K562 (cell line): Measurements from ENCODE around the gene LCA5. TPM values are rescaled to one million over a fixed set of nuclear protein-coding genes. Genes with fewer than 3 reads are reported as not detected.

Source experiments
- BRCA1 ChIP-seq, 2 experiments: fragments of 450-650 bp in 1 of 2; sonication (generic) in 1 of 2; formaldehyde crosslinking in 1 of 2; IDR thresholded peaks; 2 replicates each; pipeline versions ENCODE4 v1.5.0 to v1.6.1; 2017 to 2020; ENCODE audit warnings: mild to moderate bottlenecking in 1 of 2, missing genetic modification reagents in 1 of 2
- DACH1 ChIP-seq: fragments of 450-650 bp; IDR thresholded peaks from 2 replicates; pipeline ENCODE4 v1.6.1; 2018; ENCODE audit not compliant: partially characterized antibody
- FOXA3 ChIP-seq, 2 experiments: fragments of 450-650 bp in 1 of 2; sonication (generic) in 1 of 2; formaldehyde crosslinking; IDR thresholded peaks in 1 of 2; conservative IDR thresholded peaks in 1 of 2; 2 replicates each; pipeline versions ENCODE4 v1.4.0 to v1.8.0; 2020 to 2022; ENCODE audit warnings: mild to moderate bottlenecking in 2 of 2, missing genetic modification reagents in 1 of 2
- HINFP ChIP-seq: fragments of 450-650 bp; conservative IDR thresholded peaks from 2 replicates; pipeline ENCODE4 v1.6.1; 2016; ENCODE audit warnings: missing genetic modification characterization, low read depth, mild to moderate bottlenecking, control low read depth, missing compliant biosample characterization
- MAZ ChIP-seq, 2 experiments: fragments of 450-650 bp in 1 of 2; sonication (generic) in 1 of 2; formaldehyde crosslinking; IDR thresholded peaks in 1 of 2; conservative IDR thresholded peaks in 1 of 2; 2 replicates each; pipeline versions ENCODE4 v1.4.0 to v1.5.0; 2020; ENCODE audit warnings: mild to moderate bottlenecking in 1 of 2, missing genetic modification reagents in 1 of 2
- MEF2D ChIP-seq: conservative IDR thresholded peaks from 2 replicates; pipeline ENCODE4 v1.6.1; 2016; ENCODE audit warnings: low read depth, missing genetic modification characterization, missing compliant biosample characterization
- TARDBP ChIP-seq: fragments of 450-650 bp; IDR thresholded peaks from 2 replicates; pipeline ENCODE4 v1.6.1; 2016
- VEZF1 ChIP-seq: fragments of 200-800 bp; sonication (Bioruptor generic); IDR thresholded peaks from 2 replicates; pipeline ENCODE4 v1.6.1; 2017; ENCODE audit warnings: missing genetic modification characterization, missing compliant biosample characterization
- ZNF121 ChIP-seq: sonication (generic); formaldehyde crosslinking; conservative IDR thresholded peaks from 2 replicates; pipeline ENCODE4 v1.8.0; 2022; ENCODE audit warnings: missing genetic modification reagents
- polyA plus RNA-seq, 8 experiments: library from polyadenylated mRNA; depleted of rRNA in 4 of 8; stranded (reverse) in 5 of 8; unstranded in 3 of 8; fragments of >200 nt; fragmentation: Nextera tagmentation in 2 of 8; fragmentation: Illumina TruSeq in 1 of 8; extraction: Ambion mirVana in 2 of 8; extraction: Trizol in 1 of 8; gene quantifications; 2 replicates each; pipeline versions ENCODE4 v1.2.1 to v1.2.3, GENCODE V29; 2011 to 2014; ENCODE audit warnings: inconsistent platforms in 1 of 8, missing spikeins in 1 of 8
- total RNA-seq, 7 experiments: library from RNA; depleted of rRNA in 6 of 7; stranded (reverse); fragments of >200 nt in 6 of 7; fragmentation: Illumina TruSeq in 2 of 7; extraction: Trizol in 2 of 7; gene quantifications; 2 replicates each; pipeline versions ENCODE4 v1.2.1 to v1.2.3, GENCODE V29; 2011 to 2021; ENCODE audit warnings: low replicate concordance in 1 of 7
- TF ChIP-seq, protein P1 (sequence below): fragments of 200-800 bp; sonication (Bioruptor generic); IDR thresholded peaks from 2 replicates; pipeline ENCODE4 v1.6.1; 2016; ENCODE audit warnings: missing genetic modification characterization, missing compliant biosample characterization
- TF ChIP-seq, protein P2 (sequence below): fragments of 450-650 bp; IDR thresholded peaks from 2 replicates; pipeline ENCODE4 v1.6.1; 2016
- TF ChIP-seq, protein P3 (sequence below): fragments of 250-450 bp; sonication (Bioruptor Pico); IDR thresholded peaks from 2 replicates; pipeline ENCODE4 v1.4.0; 2020; ENCODE audit warnings: mild to moderate bottlenecking

Gene LCA5
- total and polyA plus RNA-seq, 9 of the 15 experiments (the other 6 are each of a cell fraction or from before 2014, with no cell fraction given): 1.0 to 3.4 (median 1.8) TPM

DNA sequence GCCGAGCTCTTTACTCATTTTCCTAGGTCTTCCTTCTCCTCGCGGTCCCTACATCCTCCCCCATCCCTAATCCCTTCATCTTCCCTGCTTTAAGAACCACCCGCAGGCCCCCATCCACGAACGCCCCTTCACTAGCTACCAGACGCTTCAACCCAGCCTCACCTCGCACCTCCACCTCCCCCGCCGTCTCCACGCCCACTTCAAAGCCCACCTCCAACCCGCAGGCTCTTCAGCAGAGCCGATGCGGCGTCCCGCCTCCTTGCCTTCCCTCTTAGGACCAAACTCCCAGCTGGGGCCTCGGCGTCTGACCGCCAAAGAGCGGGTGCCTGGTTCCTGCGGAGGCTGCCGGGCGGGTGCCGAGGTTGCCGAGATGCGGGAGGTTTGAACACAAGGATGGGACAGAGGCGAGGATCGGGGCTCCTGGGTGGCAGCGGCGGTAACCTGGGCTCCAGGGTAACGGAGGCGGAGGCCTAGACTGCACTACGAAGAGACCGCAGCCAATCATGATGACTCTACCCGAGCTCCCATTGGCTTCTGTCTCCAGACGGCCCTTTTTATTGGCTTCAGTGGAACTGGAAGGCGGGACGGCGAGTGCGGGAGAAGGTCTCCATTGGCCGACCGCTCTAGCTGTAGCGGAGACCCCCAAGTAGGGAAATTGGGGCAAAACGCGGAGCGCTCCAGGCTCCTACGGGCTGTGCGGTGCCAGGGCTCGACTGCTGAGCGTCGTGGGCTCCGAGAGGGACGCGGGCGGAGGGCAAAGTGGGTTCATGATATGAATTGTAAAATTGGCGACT, at the start of gene LCA5 (continued):
- TF ChIP-seq, protein P1, sequence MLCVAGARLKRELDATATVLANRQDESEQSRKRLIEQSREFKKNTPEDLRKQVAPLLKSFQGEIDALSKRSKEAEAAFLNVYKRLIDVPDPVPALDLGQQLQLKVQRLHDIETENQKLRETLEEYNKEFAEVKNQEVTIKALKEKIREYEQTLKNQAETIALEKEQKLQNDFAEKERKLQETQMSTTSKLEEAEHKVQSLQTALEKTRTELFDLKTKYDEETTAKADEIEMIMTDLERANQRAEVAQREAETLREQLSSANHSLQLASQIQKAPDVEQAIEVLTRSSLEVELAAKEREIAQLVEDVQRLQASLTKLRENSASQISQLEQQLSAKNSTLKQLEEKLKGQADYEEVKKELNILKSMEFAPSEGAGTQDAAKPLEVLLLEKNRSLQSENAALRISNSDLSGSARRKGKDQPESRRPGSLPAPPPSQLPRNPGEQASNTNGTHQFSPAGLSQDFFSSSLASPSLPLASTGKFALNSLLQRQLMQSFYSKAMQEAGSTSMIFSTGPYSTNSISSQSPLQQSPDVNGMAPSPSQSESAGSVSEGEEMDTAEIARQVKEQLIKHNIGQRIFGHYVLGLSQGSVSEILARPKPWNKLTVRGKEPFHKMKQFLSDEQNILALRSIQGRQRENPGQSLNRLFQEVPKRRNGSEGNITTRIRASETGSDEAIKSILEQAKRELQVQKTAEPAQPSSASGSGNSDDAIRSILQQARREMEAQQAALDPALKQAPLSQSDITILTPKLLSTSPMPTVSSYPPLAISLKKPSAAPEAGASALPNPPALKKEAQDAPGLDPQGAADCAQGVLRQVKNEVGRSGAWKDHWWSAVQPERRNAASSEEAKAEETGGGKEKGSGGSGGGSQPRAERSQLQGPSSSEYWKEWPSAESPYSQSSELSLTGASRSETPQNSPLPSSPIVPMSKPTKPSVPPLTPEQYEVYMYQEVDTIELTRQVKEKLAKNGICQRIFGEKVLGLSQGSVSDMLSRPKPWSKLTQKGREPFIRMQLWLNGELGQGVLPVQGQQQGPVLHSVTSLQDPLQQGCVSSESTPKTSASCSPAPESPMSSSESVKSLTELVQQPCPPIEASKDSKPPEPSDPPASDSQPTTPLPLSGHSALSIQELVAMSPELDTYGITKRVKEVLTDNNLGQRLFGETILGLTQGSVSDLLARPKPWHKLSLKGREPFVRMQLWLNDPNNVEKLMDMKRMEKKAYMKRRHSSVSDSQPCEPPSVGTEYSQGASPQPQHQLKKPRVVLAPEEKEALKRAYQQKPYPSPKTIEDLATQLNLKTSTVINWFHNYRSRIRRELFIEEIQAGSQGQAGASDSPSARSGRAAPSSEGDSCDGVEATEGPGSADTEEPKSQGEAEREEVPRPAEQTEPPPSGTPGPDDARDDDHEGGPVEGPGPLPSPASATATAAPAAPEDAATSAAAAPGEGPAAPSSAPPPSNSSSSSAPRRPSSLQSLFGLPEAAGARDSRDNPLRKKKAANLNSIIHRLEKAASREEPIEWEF: no peak
- TF ChIP-seq VEZF1 (CRISPR knock-in tag): 0 out of 2 replicates have a peak, but pooled peaks have one; percentile 12
- no peak for TF ChIP-seq MEF2D
- TF ChIP-seq ZNF121: no peak
- TF ChIP-seq TARDBP: no peak
- no peak for TF ChIP-seq BRCA1 (IDR thresholded peaks at IDR 0.05)
- no peak for TF ChIP-seq BRCA1 (CRISPR knock-in tag; IDR thresholded peaks at IDR 0.05)
- peak; percentile 36 to 52; a peak in 1 of 4 replicates for TF ChIP-seq MAZ (CRISPR knock-in tag; conservative IDR thresholded peaks at IDR 0.05 in 1 of 2, IDR thresholded peaks at IDR 0.05 in 1 of 2)
- TF ChIP-seq, protein P2, sequence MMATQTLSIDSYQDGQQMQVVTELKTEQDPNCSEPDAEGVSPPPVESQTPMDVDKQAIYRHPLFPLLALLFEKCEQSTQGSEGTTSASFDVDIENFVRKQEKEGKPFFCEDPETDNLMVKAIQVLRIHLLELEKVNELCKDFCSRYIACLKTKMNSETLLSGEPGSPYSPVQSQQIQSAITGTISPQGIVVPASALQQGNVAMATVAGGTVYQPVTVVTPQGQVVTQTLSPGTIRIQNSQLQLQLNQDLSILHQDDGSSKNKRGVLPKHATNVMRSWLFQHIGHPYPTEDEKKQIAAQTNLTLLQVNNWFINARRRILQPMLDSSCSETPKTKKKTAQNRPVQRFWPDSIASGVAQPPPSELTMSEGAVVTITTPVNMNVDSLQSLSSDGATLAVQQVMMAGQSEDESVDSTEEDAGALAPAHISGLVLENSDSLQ: peak; percentile 86
- TF ChIP-seq, protein P3, sequence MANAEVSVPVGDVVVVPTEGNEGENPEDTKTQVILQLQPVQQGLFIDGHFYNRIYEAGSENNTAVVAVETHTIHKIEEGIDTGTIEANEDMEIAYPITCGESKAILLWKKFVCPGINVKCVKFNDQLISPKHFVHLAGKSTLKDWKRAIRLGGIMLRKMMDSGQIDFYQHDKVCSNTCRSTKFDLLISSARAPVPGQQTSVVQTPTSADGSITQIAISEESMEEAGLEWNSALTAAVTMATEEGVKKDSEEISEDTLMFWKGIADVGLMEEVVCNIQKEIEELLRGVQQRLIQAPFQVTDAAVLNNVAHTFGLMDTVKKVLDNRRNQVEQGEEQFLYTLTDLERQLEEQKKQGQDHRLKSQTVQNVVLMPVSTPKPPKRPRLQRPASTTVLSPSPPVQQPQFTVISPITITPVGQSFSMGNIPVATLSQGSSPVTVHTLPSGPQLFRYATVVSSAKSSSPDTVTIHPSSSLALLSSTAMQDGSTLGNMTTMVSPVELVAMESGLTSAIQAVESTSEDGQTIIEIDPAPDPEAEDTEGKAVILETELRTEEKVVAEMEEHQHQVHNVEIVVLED: no peak
- no peak for TF ChIP-seq FOXA3 (CRISPR knock-in tag; conservative IDR thresholded peaks at IDR 0.05 in 1 of 2, IDR thresholded peaks at IDR 0.05 in 1 of 2)
- TF ChIP-seq DACH1: peak; percentile 72
- TF ChIP-seq HINFP (tag): no peak
